IPS-NIHi7 (cell line): ENCODE data around the gene EGF.

Source experiments
- DNase-seq: peaks from one replicate; pipeline ENCODE4 v3.0.0; 2012; ENCODE audit warnings: mixed read lengths; ENCODE audit errors: extremely low spot score

EGF gene

DNA sequence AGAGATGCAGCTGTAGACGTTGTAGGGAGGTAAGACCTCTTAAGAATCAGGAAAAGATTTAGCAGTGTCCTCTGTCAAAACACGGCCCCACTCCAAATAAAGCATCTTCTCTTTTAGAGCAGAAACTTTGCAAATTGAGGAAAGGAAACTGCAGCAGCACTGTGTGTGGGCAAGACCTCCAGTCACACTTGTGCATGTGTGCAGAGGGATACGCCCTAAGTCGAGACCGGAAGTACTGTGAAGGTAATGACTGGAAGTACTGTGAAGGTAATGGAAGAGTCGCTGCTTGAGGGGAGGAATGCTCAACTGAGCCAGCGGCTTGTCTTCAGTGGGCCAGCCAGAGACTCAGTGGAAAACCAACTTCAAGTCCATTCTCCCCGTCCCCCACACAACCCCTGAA, 46.5 kb downstream of the EGF start:
- DNase-seq = no peak

DNA sequence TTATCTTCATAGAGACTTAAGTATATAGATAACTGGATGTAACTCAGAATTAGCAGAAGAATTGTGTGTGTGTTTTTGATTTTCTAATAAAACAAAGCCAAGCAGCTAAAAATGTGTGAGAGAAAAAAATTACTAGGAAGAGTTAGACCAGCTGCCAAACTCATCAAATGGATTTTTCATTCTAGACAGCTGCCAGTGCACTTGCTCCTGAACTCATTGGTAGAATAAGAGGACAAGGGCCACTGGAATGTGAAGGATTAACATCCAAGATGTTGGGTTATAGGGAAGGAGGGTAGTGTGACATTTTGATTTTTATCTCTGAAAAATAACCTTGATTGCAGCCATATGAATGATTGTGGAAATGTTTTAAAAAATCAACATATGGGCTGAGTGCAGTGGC, 49.7 kb downstream of the EGF start:
- no peak for DNase-seq

DNA sequence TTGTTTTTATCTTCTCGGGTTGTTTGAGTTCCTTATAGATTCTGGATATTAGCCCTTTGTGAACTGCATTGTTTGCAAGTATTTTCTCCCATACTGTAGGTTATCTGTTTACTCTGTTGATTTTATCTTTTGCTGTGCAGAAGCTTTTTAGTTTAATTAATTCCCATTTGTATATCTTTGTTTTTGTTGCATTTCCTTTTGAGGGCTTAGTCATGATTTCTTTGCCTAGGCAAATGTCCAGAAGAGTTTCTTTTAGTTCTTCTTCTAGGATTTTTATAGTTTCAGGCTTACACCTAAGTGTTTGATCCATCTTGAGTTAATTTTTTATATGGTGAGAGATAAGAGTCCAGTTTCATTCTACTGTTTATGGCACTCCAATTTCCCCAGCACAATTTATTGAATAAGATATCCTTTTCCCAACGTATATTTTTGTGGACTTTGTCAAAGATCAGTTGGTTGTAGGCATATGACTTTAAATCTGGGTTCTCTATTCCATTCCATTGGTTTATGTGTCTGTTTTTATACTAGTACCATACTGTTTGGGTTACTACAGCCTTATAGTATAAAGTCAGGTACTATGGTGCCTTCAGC, 54.3 kb downstream of the EGF start:
- DNase-seq = no peak

- DNase-seq = no peak
These were observed 55.3 kb downstream of the EGF start for GRCh38 chr4:109967798-109968520.

- DNase-seq = no peak
These were observed 56.4 kb downstream of the EGF start for GRCh38 chr4:109969087-109969486.

DNA sequence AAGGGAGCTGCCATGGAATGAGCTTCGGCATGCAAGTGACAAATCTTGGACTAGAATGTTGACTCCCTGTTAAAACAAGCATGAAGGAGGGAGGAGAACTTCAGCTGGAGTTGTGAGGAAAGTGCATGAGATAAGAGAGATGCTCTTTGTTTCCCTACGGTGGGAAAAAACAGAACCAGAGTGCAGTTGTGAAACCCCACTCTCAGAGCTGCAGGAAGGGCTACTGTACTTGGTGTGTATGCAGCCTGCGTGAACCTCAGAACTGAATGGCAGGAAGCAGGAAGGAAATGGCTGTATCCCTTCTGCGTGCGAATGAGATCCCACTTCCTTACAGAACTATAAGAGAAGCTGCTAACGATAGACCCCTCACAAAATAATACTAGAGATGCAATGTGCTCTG, 57.2 kb downstream of the EGF start:
- no peak for DNase-seq

DNA sequence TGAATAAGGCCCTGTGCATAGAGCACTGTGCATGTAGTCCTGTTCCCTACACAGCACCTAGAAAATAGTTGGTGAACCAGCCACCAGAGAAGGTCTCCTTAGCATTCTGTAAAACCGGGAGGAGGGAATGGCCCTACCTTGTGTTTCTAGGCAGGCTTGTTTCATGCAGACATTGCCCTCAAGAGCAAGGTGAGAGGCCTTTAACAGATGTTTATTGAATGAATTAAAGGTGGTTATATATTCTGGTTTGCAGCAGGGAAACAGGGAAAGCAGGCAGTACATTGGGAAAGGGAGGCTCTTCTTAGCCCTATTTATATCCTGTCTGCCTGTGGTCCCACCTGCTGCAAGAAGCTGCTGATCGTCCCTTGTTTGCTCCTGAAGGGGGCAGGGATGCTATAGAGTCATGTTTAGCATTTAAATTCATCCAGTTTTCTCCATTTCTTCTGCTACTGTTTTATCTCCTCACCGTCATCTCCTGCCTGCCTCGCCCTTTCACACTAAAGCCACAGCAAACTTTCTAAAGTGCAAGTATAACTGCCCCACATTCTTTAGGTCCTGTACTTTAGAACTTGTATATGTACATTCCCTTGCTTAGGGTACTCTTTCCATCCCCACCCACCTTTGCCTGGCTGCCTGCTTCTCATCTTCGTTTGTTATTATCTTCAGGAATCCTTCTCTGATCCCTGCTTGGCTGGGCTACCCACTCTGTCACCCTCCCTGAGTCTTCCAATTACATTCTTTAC, 60.3 kb downstream of the EGF start:
- DNase-seq = no peak

DNA sequence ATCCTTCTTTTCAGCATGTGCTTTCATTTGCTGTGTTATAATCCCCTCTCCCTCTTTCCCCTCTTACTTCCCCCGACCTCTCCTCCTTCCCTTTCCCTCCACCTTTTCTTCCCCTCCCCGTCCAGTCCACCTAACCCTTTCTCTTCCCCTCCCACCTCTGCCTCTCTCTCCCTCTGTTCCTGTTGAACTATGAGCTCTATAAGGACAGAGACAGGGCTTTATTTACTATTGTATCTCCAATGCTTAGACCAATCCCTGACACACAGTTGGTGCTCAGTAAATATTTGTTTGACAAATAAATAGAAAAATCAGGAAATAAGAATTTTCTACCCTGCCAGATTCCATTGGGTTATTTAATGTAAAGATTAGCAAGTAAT, 60.8 kb downstream of the EGF start:
- DNase-seq = no peak

DNA sequence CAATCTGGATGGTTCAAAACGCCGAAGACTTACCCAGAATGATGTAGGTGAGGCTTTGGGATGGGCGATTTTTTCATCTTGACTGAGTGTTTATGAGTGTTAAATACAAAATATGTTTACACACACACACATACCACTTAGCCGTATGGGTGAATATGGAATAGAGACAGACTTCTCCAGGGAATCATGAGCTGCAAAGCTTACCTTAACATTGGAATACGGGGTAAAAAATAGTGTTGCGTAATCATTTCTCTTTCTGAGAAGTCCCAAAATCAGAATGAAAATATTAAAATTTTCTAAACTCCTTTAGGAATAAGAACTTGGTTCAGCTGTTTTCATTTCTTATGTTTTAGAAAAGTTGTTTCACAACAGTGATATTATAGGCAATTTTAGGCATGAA, 63.5 kb downstream of the EGF start:
- DNase-seq = no peak

DNA sequence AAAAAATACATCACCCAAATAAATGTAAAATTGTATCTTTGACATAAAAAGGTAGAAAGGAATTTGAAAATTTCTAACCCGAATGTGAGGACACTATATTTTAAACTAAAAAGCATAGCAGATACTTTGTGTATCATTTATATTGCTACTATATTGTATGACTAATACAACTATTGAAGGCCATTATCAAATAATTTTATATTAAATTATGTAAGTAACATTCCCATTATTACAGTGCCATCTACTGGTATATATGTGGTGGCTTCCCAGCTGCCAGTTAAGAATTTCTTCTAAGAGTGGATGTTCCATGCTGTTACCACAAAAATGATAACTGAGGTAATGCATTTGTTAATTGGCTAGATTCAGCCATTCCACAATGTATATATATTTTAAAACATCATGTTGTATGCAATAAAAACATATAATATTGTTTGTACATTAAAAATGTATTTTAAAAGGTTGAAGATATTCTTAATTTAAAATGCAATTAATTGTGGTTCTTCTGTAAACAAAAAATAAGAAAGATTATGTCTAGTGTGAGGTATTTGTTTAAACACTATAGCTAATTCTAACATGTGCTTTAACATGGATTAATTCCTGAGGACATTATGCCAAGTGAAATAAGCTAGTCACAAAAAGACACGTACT, 65.3 kb downstream of the EGF start:
- DNase-seq = no peak

DNA sequence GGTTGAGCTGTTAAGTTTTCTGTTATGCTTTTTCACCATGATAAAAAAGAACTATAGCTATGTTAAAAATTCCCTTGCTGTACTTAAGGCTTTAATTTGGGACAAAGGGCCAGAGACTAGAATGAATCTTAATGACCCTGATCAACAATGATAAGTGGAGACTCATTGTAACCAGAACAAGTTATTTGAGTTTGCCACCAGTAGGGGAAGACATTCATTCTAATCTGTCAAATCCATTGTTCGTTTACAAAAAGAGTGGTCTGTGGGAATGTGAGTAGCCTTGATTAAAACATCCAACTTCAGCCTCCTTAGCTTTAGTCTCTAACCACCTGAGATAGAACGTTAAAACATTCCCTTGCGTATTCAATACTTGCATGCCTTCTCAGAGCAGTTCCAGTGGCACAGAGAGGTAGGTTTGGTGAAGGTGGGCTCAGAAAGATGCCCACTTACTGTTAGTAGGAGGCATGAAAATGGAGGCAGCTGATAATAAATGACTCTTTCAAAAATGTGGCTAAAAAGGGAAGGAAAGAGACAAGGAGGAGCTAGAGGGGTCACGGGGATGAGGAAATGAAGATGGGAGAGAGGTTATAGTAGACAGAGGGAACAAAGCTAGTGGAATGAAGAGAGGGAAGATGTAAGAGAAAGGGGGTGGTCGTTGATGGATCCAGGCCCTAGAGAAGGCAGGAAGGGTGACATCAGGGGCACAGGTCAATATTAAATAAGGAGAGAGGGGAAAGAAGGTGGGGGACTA, 66.2 kb downstream of the EGF start:
- no peak for DNase-seq

- no peak for DNase-seq
These were observed 67.4 kb downstream of the EGF start for GRCh38 chr4:109979920-109980717.

GRCh38 chr4:109981936-109982335, 69.3 kb downstream of the EGF start:
- DNase-seq = no peak

GRCh38 chr4:109982521-109982920, 69.8 kb downstream of the EGF start:
- no peak for DNase-seq

GRCh38 chr4:109985993-109986974, 73.6 kb downstream of the EGF start:
- DNase-seq = no peak

GRCh38 chr4:109989044-109989443, 76.4 kb downstream of the EGF start:
- no peak for DNase-seq

DNA sequence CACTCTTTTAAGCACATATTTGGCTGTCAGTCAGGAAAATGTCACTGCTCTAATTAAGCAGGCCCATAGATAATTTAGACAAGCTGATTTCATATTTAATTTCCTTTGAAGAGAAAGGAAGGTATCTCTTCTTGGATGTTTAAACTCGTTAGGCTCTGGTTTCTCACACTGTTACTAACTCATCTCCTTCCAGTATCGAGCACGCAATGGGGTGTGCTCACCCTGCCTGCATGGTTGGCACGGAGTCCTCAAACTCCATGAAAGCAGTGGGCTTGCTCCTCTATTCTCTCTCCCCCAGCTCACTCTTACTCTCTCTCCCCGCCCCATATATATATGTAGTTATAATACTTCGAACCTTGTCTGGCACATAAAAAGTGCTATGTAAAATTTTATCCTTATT, 76.9 kb downstream of the EGF start:
- no peak for DNase-seq

DNA sequence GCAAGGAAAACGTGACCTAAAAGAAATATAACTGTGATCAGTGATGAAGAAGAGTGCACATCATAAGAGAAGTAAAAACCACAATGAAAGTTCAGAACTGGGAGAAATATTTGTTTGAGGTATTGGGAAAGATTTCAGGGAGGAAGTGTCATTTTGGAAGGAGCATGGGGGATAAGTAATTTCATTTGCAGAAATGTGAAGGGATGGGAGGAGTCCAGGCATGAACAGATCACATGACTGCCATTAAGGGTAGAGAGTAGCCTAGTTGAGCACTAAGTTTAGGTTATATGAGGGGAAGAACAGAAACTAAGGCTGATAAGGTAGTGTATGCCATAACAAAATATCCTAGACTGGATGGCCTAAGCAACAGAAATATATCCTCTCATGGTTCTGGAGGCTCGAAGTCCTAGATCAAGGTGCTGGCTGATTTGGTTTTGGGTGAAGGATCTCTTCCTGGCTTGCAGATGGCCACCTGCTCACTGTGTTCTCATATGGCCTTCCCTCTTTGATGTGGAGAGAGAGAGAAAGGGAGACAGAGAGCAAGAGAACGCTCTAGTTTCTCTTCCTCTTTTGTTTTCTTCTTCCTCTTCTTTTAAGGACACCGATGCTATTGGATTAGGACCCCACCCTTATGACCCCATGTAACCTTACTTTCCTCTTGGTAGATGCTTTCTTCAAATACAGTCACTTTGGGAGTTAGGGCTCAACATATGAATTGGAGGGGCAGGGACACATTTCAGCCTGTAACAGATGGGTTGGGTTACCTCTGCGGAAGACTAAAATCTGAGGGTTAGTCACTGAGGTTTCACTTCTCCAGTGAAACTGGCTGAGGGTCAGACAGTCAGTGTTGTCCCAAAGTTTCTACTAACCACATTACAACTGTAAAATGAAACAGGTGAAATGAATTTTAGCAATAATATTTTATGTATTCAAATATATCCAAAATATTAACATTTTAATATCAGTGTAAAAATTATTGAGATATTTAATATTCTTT, 77.9 kb downstream of the EGF start:
- no peak for DNase-seq

DNA sequence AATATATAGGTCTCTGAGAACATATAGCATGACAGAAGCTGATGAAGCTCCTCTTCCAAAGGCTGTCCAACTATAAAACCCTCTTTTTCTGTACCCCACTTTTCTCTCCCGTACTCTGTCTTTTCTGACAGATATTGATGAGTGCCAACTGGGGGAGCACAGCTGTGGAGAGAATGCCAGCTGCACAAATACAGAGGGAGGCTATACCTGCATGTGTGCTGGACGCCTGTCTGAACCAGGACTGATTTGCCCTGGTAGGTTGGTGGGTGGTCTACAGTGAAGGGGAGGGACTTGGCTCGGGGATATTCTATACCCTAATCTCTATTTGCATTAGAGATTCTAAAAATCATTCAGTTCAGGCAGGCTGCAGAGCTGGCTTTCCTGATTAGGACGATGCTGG, 80.4 kb downstream of the EGF start:
- DNase-seq = no peak
